A549 (cell line): Measurements from ENCODE around the gene KIF13A. TPM values are rescaled to one million over a fixed set of nuclear protein-coding genes. Genes with fewer than 3 reads are reported as not detected.

Experiments
- ATAC-seq, 2 experiments: fragments of 200-7000 bp in 1 of 2; fragments of >200 bp in 1 of 2; cut with Nextera tagmentation in 1 of 2; cut with Tn5 transposase in 1 of 2; 3 replicates each; pipeline versions ENCODE4 v1.8.0 to v1.9.1; 2018 to 2020; ENCODE audit warnings: mild to moderate bottlenecking in 1 of 2, moderate library complexity in 1 of 2
- CTCF ChIA-PET: fragments of 300-600 bp; sonication (Branson Sonifier 250); formaldehyde crosslinking; extraction: SDS; loops from one replicate; lab custom pipeline; 2021; ENCODE audit warnings: antibody characterized with exemption, inconsistent platforms; lab: Yijun Ruan, JAX
- POLR2A ChIA-PET: fragments of 350-600 bp; formaldehyde crosslinking; extraction: SDS; loops from one replicate; lab custom pipeline; 2021; ENCODE audit warnings: antibody characterized with exemption, inconsistent platforms; lab: Yijun Ruan, JAX
- DNase-seq, 2 experiments: peaks; one replicate each; pipeline versions ENCODE4 v3.0.0 to v3.0.0-alpha.2; 2011 to 2016; ENCODE audit warnings: low read depth in 1 of 2, low spot score in 1 of 2
- FAIRE-seq: peaks from 2 replicates; lab custom pipeline; 2011; peaks lifted over from hg19 to GRCh38; lab: Jason Lieb, UNC
- H3K27ac ChIP-seq, 2 experiments: fragments of >200 bp; sonication (Bioruptor Twin); formaldehyde crosslinking; 3 replicates each; pipeline ENCODE4 v1.5.1; 2016 to 2017
- H3K4me1 ChIP-seq: fragments of >200 bp; sonication (Bioruptor Twin); formaldehyde crosslinking; 3 replicates; pipeline ENCODE4 v1.6.1; 2016
- H3K4me2 ChIP-seq: fragments of >200 bp; sonication (Bioruptor Twin); formaldehyde crosslinking; 3 replicates; pipeline ENCODE4 v1.6.1; 2016
- H3K4me3 ChIP-seq: fragments of >200 bp; sonication (Bioruptor Twin); formaldehyde crosslinking; 3 replicates; pipeline ENCODE4 v1.5.1; 2016
- H3K9me3 ChIP-seq: fragments of >200 bp; sonication (Bioruptor Twin); formaldehyde crosslinking; 3 replicates; pipeline ENCODE4 v1.6.1; 2016
- BHLHE40 ChIP-seq: IDR thresholded peaks from 2 replicates; pipeline ENCODE4 v1.6.1; 2012; ENCODE audit warnings: low read depth, low read length, inconsistent platforms
- CEBPB ChIP-seq, 2 experiments: fragments of >200 bp in 1 of 2; sonication (Bioruptor Twin) in 1 of 2; formaldehyde crosslinking in 1 of 2; IDR thresholded peaks; 2 replicates each; pipeline ENCODE4 v1.6.1; 2012 to 2016
- CHD4 ChIP-seq: fragments of 200-600 bp; sonication (generic); IDR thresholded peaks from 2 replicates; pipeline ENCODE4 v1.6.1; 2016; ENCODE audit warnings: antibody characterized with exemption, mild to moderate bottlenecking, borderline replicate concordance
- EHF ChIP-seq: fragments of 250-450 bp; sonication (Bioruptor Pico); IDR thresholded peaks from 2 replicates; pipeline ENCODE4 v1.5.0; 2020; ENCODE audit warnings: mild to moderate bottlenecking
- EHMT2 ChIP-seq: fragments of 200-600 bp; sonication (generic); IDR thresholded peaks from 2 replicates; pipeline ENCODE4 v1.6.1; 2016; ENCODE audit warnings: antibody characterized with exemption, low read depth, mild to moderate bottlenecking, moderate library complexity
- ESRRA ChIP-seq: fragments of 150-350 bp; IDR thresholded peaks from 2 replicates; pipeline ENCODE4 v1.6.1; 2014; ENCODE audit warnings: mild to moderate bottlenecking, low read length, borderline replicate concordance
- FOSL2 ChIP-seq, 2 experiments: fragments of 450-650 bp in 1 of 2; fragments of >200 bp in 1 of 2; sonication (Bioruptor Twin) in 1 of 2; formaldehyde crosslinking; IDR thresholded peaks; 2 replicates each; pipeline versions ENCODE4 v1.5.0 to v1.6.1; 2016 to 2020; ENCODE audit warnings: mild to moderate bottlenecking in 1 of 2, moderate library complexity in 1 of 2
- FOXS1 ChIP-seq: fragments of 250-450 bp; sonication (Bioruptor Pico); IDR thresholded peaks from 2 replicates; pipeline ENCODE4 v1.5.0; 2020; ENCODE audit warnings: mild to moderate bottlenecking, moderate library complexity
- HOXA7 ChIP-seq: fragments of 250-450 bp; sonication (Bioruptor Pico); IDR thresholded peaks from 2 replicates; pipeline ENCODE4 v1.5.0; 2020; ENCODE audit warnings: mild to moderate bottlenecking, moderate library complexity
- HOXB13 ChIP-seq: fragments of 250-450 bp; sonication (Bioruptor Pico); IDR thresholded peaks from 2 replicates; pipeline ENCODE4 v1.5.0; 2020; ENCODE audit warnings: low read depth, mild to moderate bottlenecking, moderate library complexity
- JUNB ChIP-seq: fragments of >200 bp; sonication (Bioruptor Twin); formaldehyde crosslinking; IDR thresholded peaks from 2 replicates; pipeline ENCODE4 v1.6.1; 2016
- KDM5A ChIP-seq: fragments of 200-600 bp; sonication (generic); IDR thresholded peaks from 2 replicates; pipeline ENCODE4 v1.6.1; 2016; ENCODE audit warnings: antibody characterized with exemption, mild to moderate bottlenecking
- MAZ ChIP-seq: fragments of 150-350 bp; IDR thresholded peaks from 2 replicates; pipeline ENCODE4 v1.6.1; 2014; ENCODE audit warnings: antibody characterized with exemption, low read depth, low read length, borderline replicate concordance
- NFE2L2 ChIP-seq: fragments of 150-350 bp; conservative IDR thresholded peaks from 2 replicates; pipeline ENCODE4 v1.6.1; 2014; ENCODE audit warnings: low read length
- NPAS2 ChIP-seq: fragments of 250-450 bp; sonication (Bioruptor Pico); IDR thresholded peaks from 2 replicates; pipeline ENCODE4 v1.8.0; 2022; ENCODE audit warnings: mild to moderate bottlenecking, moderate library complexity, borderline replicate concordance
- PHF8 ChIP-seq: fragments of 200-600 bp; sonication (generic); IDR thresholded peaks from 2 replicates; pipeline ENCODE4 v1.6.1; 2016; ENCODE audit warnings: low read depth, mild to moderate bottlenecking, antibody characterized with exemption, moderate library complexity, borderline replicate concordance
- POLR2A ChIP-seq: IDR thresholded peaks from 2 replicates; pipeline ENCODE4 v1.6.1; 2012; ENCODE audit warnings: mild to moderate bottlenecking, low read length
- RFX5 ChIP-seq: fragments of 450-650 bp; IDR thresholded peaks from 2 replicates; pipeline ENCODE4 v1.7.1; 2014; ENCODE audit warnings: antibody characterized with exemption, mild to moderate bottlenecking, moderate library complexity
- SREBF2 ChIP-seq: fragments of 450-650 bp; IDR thresholded peaks from 2 replicates; pipeline ENCODE4 v1.6.1; 2014; ENCODE audit warnings: mild to moderate bottlenecking, moderate library complexity
- TP53 ChIP-seq: fragments of 250-450 bp; sonication (Bioruptor Pico); IDR thresholded peaks from 2 replicates; pipeline ENCODE4 v1.5.0; 2021; ENCODE audit warnings: mild to moderate bottlenecking, moderate library complexity
- ZFP36 ChIP-seq: fragments of 450-650 bp; IDR thresholded peaks from 2 replicates; pipeline ENCODE4 v1.6.1; 2014; ENCODE audit warnings: borderline replicate concordance; ENCODE audit not compliant: partially characterized antibody
- ZNF302 ChIP-seq: fragments of 250-450 bp; sonication (Bioruptor Pico); IDR thresholded peaks from 2 replicates; pipeline ENCODE4 v1.9.0; 2021; ENCODE audit warnings: inconsistent platforms, mild to moderate bottlenecking, moderate library complexity
- ZSCAN20 ChIP-seq: fragments of 250-450 bp; sonication (Bioruptor Pico); IDR thresholded peaks from 2 replicates; pipeline ENCODE4 v1.8.0; 2022; ENCODE audit warnings: mild to moderate bottlenecking, moderate library complexity
- WGBS: methylation state at CpG from one replicate; pipeline ENCODE4 v1.1.6; 2017; ENCODE audit errors: missing lambda C conversion rate; 5-methylcytosine and 5-hydroxymethylcytosine counted together
- polyA plus RNA-seq, 4 experiments: library from polyadenylated mRNA; depleted of rRNA in 3 of 4; stranded (reverse); fragments of >200 nt; fragmentation: RNase III in 1 of 4; extraction: RNeasy Plus Mini Kit Qiagen cat#74134 plus additional on column Dnase treatment in 1 of 4; gene quantifications; 2 replicates in 3 of 4; 3 replicates in 1 of 4; pipeline ENCODE4 v1.2.3, GENCODE V29; 2011 to 2017
- TF ChIP-seq, protein P1 (sequence below): IDR thresholded peaks from 2 replicates; pipeline ENCODE4 v1.6.1; 2012
- TF ChIP-seq, protein P2 (sequence below): fragments of 450-650 bp; IDR thresholded peaks from 2 replicates; pipeline ENCODE4 v1.6.1; 2014; ENCODE audit warnings: antibody characterized with exemption
- TF ChIP-seq, protein P3 (sequence below): fragments of >200 bp; sonication (Bioruptor Twin); formaldehyde crosslinking; IDR thresholded peaks from 3 replicates; pipeline ENCODE4 v1.6.1; 2016
- TF ChIP-seq, protein P4 (sequence below): fragments of 150-350 bp; IDR thresholded peaks from 2 replicates; pipeline ENCODE4 v1.6.1; 2014; ENCODE audit warnings: low read depth, mild to moderate bottlenecking, low read length

The KIF13A gene
- polyA plus RNA-seq, 2 of the 4 experiments (the other 2 are of a cell fraction) = 30.2 to 39.4 TPM

DNA sequence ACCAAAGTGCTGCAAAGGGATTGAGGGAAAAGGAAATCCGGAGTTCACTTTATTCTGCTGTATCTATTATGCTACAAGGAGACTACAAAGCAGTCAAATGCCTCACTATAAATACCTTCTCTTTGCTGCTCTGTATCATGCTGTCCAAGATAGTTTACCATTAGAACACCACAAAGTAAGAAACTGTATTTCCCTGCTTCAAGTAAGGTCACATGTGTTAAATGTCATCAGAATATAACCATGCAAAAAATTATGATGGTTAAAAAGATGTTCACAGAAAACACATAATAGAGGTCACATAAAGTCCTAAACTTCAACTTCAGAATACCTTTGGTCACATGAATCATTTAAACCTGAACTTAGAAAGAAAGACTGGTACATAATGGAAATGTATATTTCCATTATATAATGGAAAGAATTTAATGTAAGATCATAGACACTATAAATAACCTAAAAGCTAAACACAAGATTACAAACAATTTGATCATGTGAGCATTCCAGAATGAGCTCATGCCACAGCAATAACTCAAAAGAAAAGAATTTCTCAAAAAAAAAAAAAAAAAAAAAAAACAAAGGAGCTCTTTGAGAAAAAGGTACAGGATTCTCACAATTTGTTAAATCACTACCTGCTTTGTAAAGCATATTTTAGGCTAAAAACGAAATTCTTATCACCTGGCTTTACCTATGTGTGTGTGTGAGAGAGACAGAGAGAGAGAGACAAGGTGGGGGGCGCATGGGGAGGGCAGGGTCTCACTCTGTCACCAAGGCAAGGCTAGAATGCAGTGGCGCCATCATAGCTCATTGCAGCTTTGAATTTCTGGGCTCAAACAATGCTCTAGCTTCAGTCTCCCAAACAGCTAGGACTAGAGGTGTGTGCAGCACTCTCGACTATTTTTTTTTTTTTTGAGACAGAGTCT, 58.7 kb downstream of the KIF13A start:
- ChIA-PET CTCF (interaction anchor here (0.6 to 1.0 kb wide), 2 partner anchors 12 to 16 kb away, joined by 3 read pairs; no protein-coding TSS in a partner anchor), POLR2A (no interaction called here)
- H3K9me3 ChIP-seq = no peaks in the 10 kb centered on the region
- FAIRE-seq = no peak
- TF ChIP-seq NPAS2 = no peak
- TF ChIP-seq NFE2L2 = no peak
- TF ChIP-seq ZNF302 (CRISPR knock-in tag) = no peak
- TF ChIP-seq SREBF2 = no peak
- no peak for TF ChIP-seq ESRRA
- TF ChIP-seq BHLHE40 = no peak
- TF ChIP-seq EHMT2 = no peak
- no peak for TF ChIP-seq HOXA7 (CRISPR knock-in tag)
- TF ChIP-seq PHF8 = no peak
- TF ChIP-seq, protein P1, sequence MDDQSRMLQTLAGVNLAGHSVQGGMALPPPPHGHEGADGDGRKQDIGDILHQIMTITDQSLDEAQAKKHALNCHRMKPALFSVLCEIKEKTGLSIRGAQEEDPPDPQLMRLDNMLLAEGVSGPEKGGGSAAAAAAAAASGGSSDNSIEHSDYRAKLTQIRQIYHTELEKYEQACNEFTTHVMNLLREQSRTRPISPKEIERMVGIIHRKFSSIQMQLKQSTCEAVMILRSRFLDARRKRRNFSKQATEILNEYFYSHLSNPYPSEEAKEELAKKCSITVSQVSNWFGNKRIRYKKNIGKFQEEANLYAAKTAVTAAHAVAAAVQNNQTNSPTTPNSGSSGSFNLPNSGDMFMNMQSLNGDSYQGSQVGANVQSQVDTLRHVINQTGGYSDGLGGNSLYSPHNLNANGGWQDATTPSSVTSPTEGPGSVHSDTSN = no peak
- TF ChIP-seq JUNB = no peak
- TF ChIP-seq, protein P2, sequence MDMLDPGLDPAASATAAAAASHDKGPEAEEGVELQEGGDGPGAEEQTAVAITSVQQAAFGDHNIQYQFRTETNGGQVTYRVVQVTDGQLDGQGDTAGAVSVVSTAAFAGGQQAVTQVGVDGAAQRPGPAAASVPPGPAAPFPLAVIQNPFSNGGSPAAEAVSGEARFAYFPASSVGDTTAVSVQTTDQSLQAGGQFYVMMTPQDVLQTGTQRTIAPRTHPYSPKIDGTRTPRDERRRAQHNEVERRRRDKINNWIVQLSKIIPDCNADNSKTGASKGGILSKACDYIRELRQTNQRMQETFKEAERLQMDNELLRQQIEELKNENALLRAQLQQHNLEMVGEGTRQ = no peak
- TF ChIP-seq CHD4 = no peak
- TF ChIP-seq EHF (CRISPR knock-in tag) = no peak
- 0 out of 6 replicates have a peak, but pooled peaks of 1 of the 2 experiments have one; percentile 21 for ATAC-seq
- H3K27ac ChIP-seq = peak overlapping the region in 1 of 2 experiments; percentile 60; a peak in 1 of 6 replicates
- H3K4me3 ChIP-seq = no peak overlapping the region
- DNase-seq = no peak
- WGBS = 73% methylated on average over 5 of the region's 5 CpGs
- H3K4me2 ChIP-seq = 0 out of 3 replicates have a peak overlapping the region, but pooled peaks have one; percentile 29
- peaks cover 39% of the 10 kb centered on the region for H3K4me1 ChIP-seq

DNA sequence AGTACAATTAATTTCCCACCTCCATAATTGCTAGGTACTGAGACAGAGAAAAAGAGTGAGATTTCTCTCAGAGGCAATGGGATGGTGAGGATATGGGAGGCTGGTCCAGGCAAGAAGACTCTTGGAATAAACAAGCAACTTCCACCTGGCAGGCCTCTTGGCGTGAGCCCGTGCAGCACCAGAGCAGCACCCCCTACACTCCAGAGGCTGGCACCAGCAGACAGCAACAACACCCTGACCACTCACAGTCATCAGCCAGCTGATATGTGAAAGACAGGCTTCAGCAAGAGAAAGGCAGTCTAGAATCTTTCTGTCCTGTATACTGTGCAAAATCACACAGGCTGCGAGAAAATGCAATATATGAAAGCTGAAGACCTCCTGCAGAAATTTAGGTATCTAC, 59.7 kb downstream of the KIF13A start:
- ChIA-PET CTCF (no interaction called here), POLR2A (no interaction called here)
- H3K9me3 ChIP-seq = no peaks in the 10 kb centered on the region
- H3K27ac ChIP-seq = peak overlapping the region in 1 of 2 experiments; percentile 42; a peak in 1 of 6 replicates
- H3K4me2 ChIP-seq = no peak overlapping the region
- TF ChIP-seq CEBPB (IDR thresholded peaks at IDR 0.05) (no peak), MAZ (no peak), TP53 (CRISPR knock-in tag) (no peak), KDM5A (no peak), ZSCAN20 (no peak), FOSL2 (IDR thresholded peaks at IDR 0.05) (no peak), FOSL2 (CRISPR knock-in tag; IDR thresholded peaks at IDR 0.05) (no peak), EHF (CRISPR knock-in tag) (no peak), RFX5 (no peak), HOXB13 (no peak), ZFP36 (no peak), JUNB (no peak), SREBF2 (no peak), POLR2A (no peak), FOXS1 (CRISPR knock-in tag) (no peak)
- TF ChIP-seq, protein P3, sequence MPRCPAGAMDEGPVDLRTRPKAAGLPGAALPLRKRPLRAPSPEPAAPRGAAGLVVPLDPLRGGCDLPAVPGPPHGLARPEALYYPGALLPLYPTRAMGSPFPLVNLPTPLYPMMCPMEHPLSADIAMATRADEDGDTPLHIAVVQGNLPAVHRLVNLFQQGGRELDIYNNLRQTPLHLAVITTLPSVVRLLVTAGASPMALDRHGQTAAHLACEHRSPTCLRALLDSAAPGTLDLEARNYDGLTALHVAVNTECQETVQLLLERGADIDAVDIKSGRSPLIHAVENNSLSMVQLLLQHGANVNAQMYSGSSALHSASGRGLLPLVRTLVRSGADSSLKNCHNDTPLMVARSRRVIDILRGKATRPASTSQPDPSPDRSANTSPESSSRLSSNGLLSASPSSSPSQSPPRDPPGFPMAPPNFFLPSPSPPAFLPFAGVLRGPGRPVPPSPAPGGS = no peak
- TF ChIP-seq, protein P4, sequence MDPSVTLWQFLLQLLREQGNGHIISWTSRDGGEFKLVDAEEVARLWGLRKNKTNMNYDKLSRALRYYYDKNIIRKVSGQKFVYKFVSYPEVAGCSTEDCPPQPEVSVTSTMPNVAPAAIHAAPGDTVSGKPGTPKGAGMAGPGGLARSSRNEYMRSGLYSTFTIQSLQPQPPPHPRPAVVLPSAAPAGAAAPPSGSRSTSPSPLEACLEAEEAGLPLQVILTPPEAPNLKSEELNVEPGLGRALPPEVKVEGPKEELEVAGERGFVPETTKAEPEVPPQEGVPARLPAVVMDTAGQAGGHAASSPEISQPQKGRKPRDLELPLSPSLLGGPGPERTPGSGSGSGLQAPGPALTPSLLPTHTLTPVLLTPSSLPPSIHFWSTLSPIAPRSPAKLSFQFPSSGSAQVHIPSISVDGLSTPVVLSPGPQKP = no peak
- DNase-seq (no peak), FAIRE-seq (no peak), ATAC-seq (no peak; a peak in 1 of 6 replicates)
- WGBS = 88% methylated on average over 3 of the region's 3 CpGs
- no peak overlapping the region for H3K4me3 ChIP-seq
- peaks cover 34% of the 10 kb centered on the region for H3K4me1 ChIP-seq
